B cell (primary cell): ENCODE data around the gene OR1M1. TPM values are rescaled to one million over a fixed set of nuclear protein-coding genes. Genes with fewer than 3 reads are reported as not detected.
"Not testable (repeated sequence)": the region's sequence is repeated elsewhere in the genome, so short reads cannot be mapped to it uniquely, and the experiment has no call there.

Experiments
- ATAC-seq: fragments of 200-7000 bp; cut with Tn5 transposase; one replicate; pipeline ENCODE4 v1.10.0; 2021; ENCODE audit warnings: low read depth, mild to moderate bottlenecking, moderate number of reproducible peaks, moderate library complexity
- CTCF ChIA-PET: fragments of 350-600 bp; sonication (Branson Sonifier 250); formaldehyde crosslinking; loops from one replicate; lab custom pipeline; 2021; ENCODE audit warnings: antibody characterized with exemption, inconsistent platforms; lab: Charles Lee
- POLR2A ChIA-PET: fragments of 350-600 bp; sonication (Branson Sonifier 250); formaldehyde crosslinking; loops from one replicate; lab custom pipeline; 2021; ENCODE audit warnings: antibody characterized with exemption; lab: Charles Lee
- DNase-seq: peaks from one replicate; pipeline ENCODE4 v3.0.0; 2013
- H2AFZ ChIP-seq: 2 replicates; pipeline ENCODE4 v1.6.1; 2012; ENCODE audit warnings: mild to moderate bottlenecking, low read depth, low read length; ENCODE audit not compliant: insufficient read depth, poor library complexity, severe bottlenecking
- H3K27ac ChIP-seq, 2 donors: 1 replicate in 1 of 2; 2 replicates in 1 of 2; pipeline ENCODE4 v1.5.1; 2012 to 2013; ENCODE audit warnings: low read length in 2 of 2, mild to moderate bottlenecking in 2 of 2, moderate library complexity in 1 of 2
- H3K27me3 ChIP-seq, 4 experiments: fragments of 200-600 bp in 1 of 4; sonication (generic) in 1 of 4; replicated peaks in 1 of 4; 1 replicate in 2 of 4; 2 replicates in 2 of 4; pipeline versions ENCODE4 v1.6.1 to v1.7.0; 2013 to 2016; ENCODE audit warnings: low read length in 3 of 4, mild to moderate bottlenecking in 2 of 4, mixed read lengths in 1 of 4, moderate library complexity in 1 of 4; ENCODE audit not compliant: insufficient read depth in 4 of 4, control insufficient read depth in 3 of 4; ENCODE audit errors: control extremely low read depth in 1 of 4
- H3K36me3 ChIP-seq, 2 experiments: replicated peaks in 1 of 2; 1 replicate in 1 of 2; 2 replicates in 1 of 2; pipeline versions ENCODE4 v1.6.1 to v1.7.1; 2013; ENCODE audit warnings: low read length in 1 of 2; ENCODE audit not compliant: insufficient read depth in 2 of 2, control insufficient read depth in 1 of 2; ENCODE audit errors: control extremely low read depth in 1 of 2, extremely low read depth in 1 of 2
- H3K4me1 ChIP-seq, 2 donors: fragments of 200-600 bp in 1 of 2; sonication (generic) in 1 of 2; 1 replicate in 1 of 2; 2 replicates in 1 of 2; pipeline versions ENCODE4 v1.5.1 to v1.6.1; 2013 to 2017; ENCODE audit warnings: low read length in 2 of 2; ENCODE audit not compliant: control insufficient read depth in 2 of 2, insufficient read depth in 2 of 2
- H3K4me2 ChIP-seq: replicated peaks from 2 replicates; pipeline ENCODE3; 2012; ENCODE audit warnings: mild to moderate bottlenecking, low read depth, low read length; ENCODE audit not compliant: poor library complexity, severe bottlenecking
- H3K4me3 ChIP-seq, 5 experiments: fragments of 200-600 bp in 1 of 5; sonication (generic) in 1 of 5; 1 replicate in 3 of 5; 2 replicates in 2 of 5; pipeline versions ENCODE4 v1.5.1 to v1.7.0; 2011 to 2016; ENCODE audit warnings: low read length in 4 of 5, mild to moderate bottlenecking in 4 of 5, low read depth in 2 of 5, control low read depth in 1 of 5, moderate library complexity in 1 of 5; ENCODE audit not compliant: insufficient read depth in 1 of 5; ENCODE audit errors: control extremely low read depth in 1 of 5, extremely low read depth in 1 of 5
- H3K79me2 ChIP-seq: fragments of 200-600 bp; sonication (generic); one replicate; pipeline ENCODE4 v1.6.0; 2016; ENCODE audit warnings: low read length; ENCODE audit not compliant: control insufficient read depth, insufficient read depth
- H3K9ac ChIP-seq: fragments of 200-600 bp; sonication (generic); 2 replicates; pipeline ENCODE4 v1.6.1; 2017; ENCODE audit warnings: mild to moderate bottlenecking, low read length, moderate library complexity
- H3K9me3 ChIP-seq, 3 donors: one replicate each; pipeline versions ENCODE4 v1.6.1 to v1.7.1; 2013; ENCODE audit warnings: low read length in 2 of 3; ENCODE audit not compliant: control insufficient read depth in 2 of 3, insufficient read depth in 1 of 3; ENCODE audit errors: control extremely low read depth in 1 of 3
- H4K20me1 ChIP-seq: 2 replicates; pipeline ENCODE4 v1.6.0; 2012; ENCODE audit warnings: mild to moderate bottlenecking, low read length; ENCODE audit not compliant: insufficient read depth, control insufficient read depth, poor library complexity, severe bottlenecking
- H3K27ac Mint-ChIP-seq: one replicate; pipeline ENCODE4 v1.8.0; 2021; ENCODE audit warnings: mixed read lengths
- H3K27me3 Mint-ChIP-seq: one replicate; pipeline ENCODE4 v1.8.0; 2021; ENCODE audit warnings: mixed read lengths
- H3K4me1 Mint-ChIP-seq: one replicate; pipeline ENCODE4 v1.8.0; 2021; ENCODE audit warnings: mixed read lengths
- H3K4me3 Mint-ChIP-seq: one replicate; pipeline ENCODE4 v1.8.0; 2021; ENCODE audit warnings: mixed read lengths
- H3K9me3 Mint-ChIP-seq: one replicate; pipeline ENCODE4 v1.8.0; 2022; ENCODE audit warnings: mixed read lengths; ENCODE audit not compliant: insufficient read depth
- EZH2 ChIP-seq: IDR thresholded peaks from 2 replicates; pipeline ENCODE4 v1.6.1; 2012; ENCODE audit warnings: borderline replicate concordance, low read depth, mild to moderate bottlenecking, moderate library complexity, low read length; ENCODE audit not compliant: insufficient read depth, poor library complexity, severe bottlenecking
- WGBS: methylation state at CpG from one replicate; pipeline ENCODE4 v1.1.5; 2013; ENCODE audit warnings: missing lambda C conversion rate; ENCODE audit not compliant: insufficient coverage; 5-methylcytosine and 5-hydroxymethylcytosine counted together
- intact Hi-C: fragments of 100-400 bp; cut with micrococcal nuclease; formaldehyde crosslinking; loops from one replicate; pipeline ENCODE4 v1.10.0; 2022
- polyA plus RNA-seq: library from polyadenylated mRNA; depleted of rRNA; stranded (reverse); fragments of >200 nt; gene quantifications from 2 replicates; pipeline ENCODE4 v1.2.3, GENCODE V29; 2012
- total RNA-seq, 2 donors: library from RNA; stranded (reverse); fragments of 120-200 nt in 1 of 2; gene quantifications; 1 replicate in 1 of 2; 2 replicates in 1 of 2; pipeline versions ENCODE4 v1.2.3 to v1.2.4, GENCODE V29; 2013 to 2022
- TF ChIP-seq, protein P1 (sequence below): fragments of 200-600 bp; IDR thresholded peaks from one replicate; pipeline ENCODE4 v1.8.0; 2022; ENCODE audit warnings: antibody characterized with exemption, mild to moderate bottlenecking

Gene OR1M1
- total and polyA plus RNA-seq, 2 donors (not counting 1 experiment from before 2014, with no cell fraction given), result not detected

DNA sequence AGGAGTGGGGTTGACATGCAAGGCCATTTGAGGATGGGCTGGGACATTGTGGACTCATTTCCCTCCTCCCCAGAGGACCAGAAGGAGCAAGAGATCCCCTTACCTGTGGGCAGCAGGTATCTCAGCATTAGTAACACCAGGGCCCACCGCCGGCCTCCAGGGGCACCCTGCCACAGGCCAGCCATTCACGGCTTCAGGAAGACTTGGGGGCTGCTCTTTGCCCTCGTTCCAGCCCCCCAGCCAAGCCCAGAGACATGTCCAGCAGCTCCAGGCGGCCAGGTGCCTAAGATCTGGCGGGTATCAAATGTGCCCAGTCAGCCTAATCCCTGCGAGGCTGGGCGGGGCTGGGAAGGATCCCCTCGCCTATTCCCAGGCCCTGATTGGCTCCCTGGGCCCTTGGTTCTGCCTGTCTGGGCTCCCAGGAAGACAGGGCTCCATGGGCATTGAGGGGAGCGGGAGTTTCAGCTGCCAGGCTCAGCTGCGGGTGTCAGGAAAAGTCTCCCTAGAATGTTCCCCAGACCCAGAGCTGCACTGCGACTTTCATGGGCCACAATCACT lies 21.3 kb upstream of the OR1M1 start:
- Histone ChIP-seq H3K9me3 (peaks cover 0 to 7% (median 0%) of the 10 kb centered on the region in 3 donors), H4K20me1 (no peaks in the 10 kb centered on the region), H3K79me2 (no peaks in the 10 kb centered on the region), H3K27me3 (no peaks in the 10 kb centered on the region), H3K9ac (no peak overlapping the region), H3K4me3 (no peak overlapping the region), H3K4me2 (no peak overlapping the region), H3K36me3 (no peaks in the 10 kb centered on the region), H3K4me1 (no peaks in the 10 kb centered on the region), H3K27ac (no peak overlapping the region), H2AFZ (no peak overlapping the region)
- no peak overlapping the region for H3K4me3 Mint-ChIP-seq
- TF ChIP-seq, protein P1, sequence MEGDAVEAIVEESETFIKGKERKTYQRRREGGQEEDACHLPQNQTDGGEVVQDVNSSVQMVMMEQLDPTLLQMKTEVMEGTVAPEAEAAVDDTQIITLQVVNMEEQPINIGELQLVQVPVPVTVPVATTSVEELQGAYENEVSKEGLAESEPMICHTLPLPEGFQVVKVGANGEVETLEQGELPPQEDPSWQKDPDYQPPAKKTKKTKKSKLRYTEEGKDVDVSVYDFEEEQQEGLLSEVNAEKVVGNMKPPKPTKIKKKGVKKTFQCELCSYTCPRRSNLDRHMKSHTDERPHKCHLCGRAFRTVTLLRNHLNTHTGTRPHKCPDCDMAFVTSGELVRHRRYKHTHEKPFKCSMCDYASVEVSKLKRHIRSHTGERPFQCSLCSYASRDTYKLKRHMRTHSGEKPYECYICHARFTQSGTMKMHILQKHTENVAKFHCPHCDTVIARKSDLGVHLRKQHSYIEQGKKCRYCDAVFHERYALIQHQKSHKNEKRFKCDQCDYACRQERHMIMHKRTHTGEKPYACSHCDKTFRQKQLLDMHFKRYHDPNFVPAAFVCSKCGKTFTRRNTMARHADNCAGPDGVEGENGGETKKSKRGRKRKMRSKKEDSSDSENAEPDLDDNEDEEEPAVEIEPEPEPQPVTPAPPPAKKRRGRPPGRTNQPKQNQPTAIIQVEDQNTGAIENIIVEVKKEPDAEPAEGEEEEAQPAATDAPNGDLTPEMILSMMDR, result no peak
- TF ChIP-seq EZH2, result no peak
- no peaks in the 10 kb centered on the region for H3K4me1 Mint-ChIP-seq
- H3K27ac Mint-ChIP-seq, result no peak overlapping the region
- CTCF ChIA-PET, result no interaction called here
- no peaks in the 10 kb centered on the region for H3K9me3 Mint-ChIP-seq
- no peaks in the 10 kb centered on the region for H3K27me3 Mint-ChIP-seq
- 76% methylated on average over 11 of the region's 12 CpGs for WGBS
- ATAC-seq, result no peak
- intact Hi-C loops, result no loop called here
- DNase-seq, result no peak
- POLR2A ChIA-PET, result no interaction called here

DNA sequence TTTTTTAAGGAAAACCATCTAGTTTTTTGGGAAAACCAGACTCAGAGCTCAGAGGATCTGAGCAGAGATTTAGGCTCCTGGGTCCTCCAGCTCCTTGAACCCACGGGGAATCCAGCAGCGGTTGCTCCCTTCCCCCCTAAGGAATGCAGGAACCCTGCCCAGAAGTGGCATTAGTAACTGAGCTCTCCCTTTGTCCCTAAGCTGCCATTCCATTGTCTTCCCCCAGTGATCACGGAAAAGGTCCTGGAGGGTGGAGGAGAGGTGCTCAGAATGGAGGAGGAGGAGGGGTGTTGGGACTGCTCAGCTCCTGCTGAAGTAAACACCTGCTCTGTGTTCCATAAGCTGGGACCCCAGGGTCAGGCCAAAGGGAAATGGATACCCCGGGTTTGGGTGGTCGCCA lies 16.8 kb upstream of the OR1M1 start:
- ChIA-PET CTCF (no interaction called here), POLR2A (no interaction called here)
- Mint-ChIP-seq H3K27ac (no peak overlapping the region), H3K4me3 (no peak overlapping the region), H3K27me3 (no peaks in the 10 kb centered on the region), H3K4me1 (no peaks in the 10 kb centered on the region), H3K9me3 (no peaks in the 10 kb centered on the region)
- intact Hi-C loops, result no loop called here
- Histone ChIP-seq H4K20me1 (no peaks in the 10 kb centered on the region), H3K27me3 (no peaks in the 10 kb centered on the region), H3K79me2 (no peaks in the 10 kb centered on the region), H3K4me2 (no peak overlapping the region), H2AFZ (no peak overlapping the region), H3K4me3 (no peak overlapping the region), H3K4me1 (no peaks in the 10 kb centered on the region), H3K36me3 (no peaks in the 10 kb centered on the region), H3K9me3 (peaks cover 0 to 9% (median 0%) of the 10 kb centered on the region in 3 donors), H3K9ac (no peak overlapping the region), H3K27ac (no peak overlapping the region)
- TF ChIP-seq EZH2, result no peak
- TF ChIP-seq, protein P1, result no peak
- no peak for DNase-seq
- no peak for ATAC-seq
- 66% methylated on average over 3 of the region's 5 CpGs for WGBS

DNA sequence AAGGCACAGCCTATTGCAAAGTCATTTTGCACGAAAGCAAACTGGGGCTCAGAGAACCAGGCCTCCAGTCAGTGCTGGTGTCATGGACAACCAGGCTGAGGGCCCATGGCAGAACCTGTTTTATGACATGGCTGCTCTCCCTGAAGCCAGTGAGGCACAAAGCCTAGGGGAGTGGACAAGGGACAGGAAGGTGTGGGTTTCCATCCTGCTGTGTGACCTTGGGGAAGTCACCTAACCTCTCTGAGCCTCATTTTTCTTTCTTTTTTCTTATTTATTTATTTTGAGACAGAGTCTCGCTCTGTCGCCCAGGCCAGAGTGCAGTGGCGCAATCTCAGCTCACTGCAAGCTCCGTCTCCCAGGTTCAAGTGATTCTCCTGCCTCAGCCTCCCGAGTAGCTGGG lies 15.1 kb upstream of the OR1M1 start:
- intact Hi-C loops, H3K4me3 ChIP-seq, H3K9ac ChIP-seq, H3K27ac Mint-ChIP-seq, H3K79me2 ChIP-seq, H3K27me3 ChIP-seq, H3K27me3 Mint-ChIP-seq, H3K36me3 ChIP-seq, CTCF ChIA-PET, H3K4me1 ChIP-seq, DNase-seq, H3K4me2 ChIP-seq, ATAC-seq, H3K4me1 Mint-ChIP-seq, H3K27ac ChIP-seq, H3K9me3 Mint-ChIP-seq, H3K9me3 ChIP-seq, POLR2A ChIA-PET, H4K20me1 ChIP-seq, H3K4me3 Mint-ChIP-seq, H2AFZ ChIP-seq: not testable (repeated sequence)
- WGBS, result 89% methylated on average over 5 of the region's 6 CpGs
